Astrocyte of the cerebellum (primary cell): Measurements from ENCODE around the gene WIPF2.

Experiments used
- DNase-seq: peaks from one replicate; pipeline ENCODE4 v3.0.0-alpha.2; 2011; ENCODE audit warnings: low read depth
- H3K4me3 ChIP-seq: 2 replicates; pipeline ENCODE4 v1.5.1; 2011; ENCODE audit warnings: mild to moderate bottlenecking, low read depth, low read length, moderate library complexity
- in situ Hi-C: cut with HindIII; loops from 2 replicates; pipeline ENCODE4 v1.10.0; 2017; ENCODE audit warnings: low sequenced_read_pairs
- TF ChIP-seq, protein P1 (sequence below): IDR thresholded peaks from 2 replicates; pipeline ENCODE4 v1.5.1; 2012; ENCODE audit warnings: low read length, low read depth, moderate library complexity, mild to moderate bottlenecking; ENCODE audit errors: missing control alignments

Gene WIPF2

DNA sequence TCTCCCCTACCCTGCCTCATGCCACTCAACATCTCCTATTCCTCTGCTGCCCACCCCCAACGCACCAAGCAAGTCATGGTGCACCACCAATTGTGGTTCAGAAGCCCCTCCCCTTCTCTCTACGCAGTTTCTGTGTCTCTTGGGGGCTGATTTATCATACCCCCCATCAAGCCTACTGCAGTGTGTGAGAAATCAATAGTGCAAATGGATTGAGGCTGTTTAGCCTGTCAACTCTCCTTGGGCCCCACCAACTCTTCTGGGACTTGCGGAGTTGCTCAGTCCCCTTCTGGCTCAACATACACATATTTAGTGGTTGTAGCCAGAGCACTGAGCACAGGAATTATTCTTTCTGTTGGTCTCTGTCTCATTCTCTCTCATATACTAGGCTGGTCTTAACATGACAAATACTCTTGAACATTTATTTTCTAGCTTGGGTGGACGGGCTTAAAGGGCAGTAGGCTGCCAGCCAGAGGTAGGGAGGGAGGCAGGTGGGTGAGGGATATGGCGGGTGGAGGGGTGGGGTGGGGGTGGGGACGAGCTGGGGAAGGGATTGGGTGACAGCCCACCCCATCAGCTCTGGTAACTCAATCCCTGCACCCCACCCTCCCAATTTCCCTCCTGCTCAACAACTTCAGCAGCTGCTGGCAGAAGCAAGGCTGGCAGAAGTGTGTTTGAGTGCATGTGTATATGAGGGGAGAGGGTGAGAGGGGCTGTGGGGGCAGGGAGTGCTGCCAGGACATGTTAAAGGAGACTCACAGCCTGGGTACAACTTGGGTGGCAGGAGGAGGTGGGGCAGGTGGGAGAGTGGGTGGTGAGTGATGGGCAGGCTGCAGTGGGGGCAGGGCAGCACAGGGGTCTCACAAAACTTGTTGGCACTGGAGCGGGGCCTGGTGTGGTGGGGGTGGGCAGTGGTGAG is 94.8 kb downstream of the WIPF2 start:
- TF ChIP-seq, protein P1, sequence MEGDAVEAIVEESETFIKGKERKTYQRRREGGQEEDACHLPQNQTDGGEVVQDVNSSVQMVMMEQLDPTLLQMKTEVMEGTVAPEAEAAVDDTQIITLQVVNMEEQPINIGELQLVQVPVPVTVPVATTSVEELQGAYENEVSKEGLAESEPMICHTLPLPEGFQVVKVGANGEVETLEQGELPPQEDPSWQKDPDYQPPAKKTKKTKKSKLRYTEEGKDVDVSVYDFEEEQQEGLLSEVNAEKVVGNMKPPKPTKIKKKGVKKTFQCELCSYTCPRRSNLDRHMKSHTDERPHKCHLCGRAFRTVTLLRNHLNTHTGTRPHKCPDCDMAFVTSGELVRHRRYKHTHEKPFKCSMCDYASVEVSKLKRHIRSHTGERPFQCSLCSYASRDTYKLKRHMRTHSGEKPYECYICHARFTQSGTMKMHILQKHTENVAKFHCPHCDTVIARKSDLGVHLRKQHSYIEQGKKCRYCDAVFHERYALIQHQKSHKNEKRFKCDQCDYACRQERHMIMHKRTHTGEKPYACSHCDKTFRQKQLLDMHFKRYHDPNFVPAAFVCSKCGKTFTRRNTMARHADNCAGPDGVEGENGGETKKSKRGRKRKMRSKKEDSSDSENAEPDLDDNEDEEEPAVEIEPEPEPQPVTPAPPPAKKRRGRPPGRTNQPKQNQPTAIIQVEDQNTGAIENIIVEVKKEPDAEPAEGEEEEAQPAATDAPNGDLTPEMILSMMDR: no peak

DNA sequence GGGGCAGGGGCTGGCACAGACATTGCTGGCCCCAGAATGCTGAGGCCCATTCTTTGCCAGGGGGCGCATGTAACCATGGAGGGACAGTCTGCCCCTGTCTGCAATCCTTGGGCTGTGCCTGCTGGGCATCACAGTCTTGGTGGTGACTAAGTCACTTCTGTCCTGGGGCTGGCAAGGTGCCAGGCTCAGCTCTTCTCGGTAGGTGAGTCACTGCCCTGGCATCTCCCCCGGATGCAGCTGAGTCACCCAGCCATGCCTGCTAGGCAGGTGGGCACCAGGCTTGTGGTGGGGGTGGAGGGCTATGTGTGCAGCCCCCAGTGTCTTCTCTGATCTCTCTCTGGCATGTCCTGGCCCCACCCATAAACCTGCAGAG is 95.5 kb downstream of the WIPF2 start:
- TF ChIP-seq, protein P1: no peak
- no peak overlapping the region for H3K4me3 ChIP-seq
- in situ Hi-C loops: no loop called here
- DNase-seq: no peak

More for the DNA sequence above, 94.8 kb downstream of the WIPF2 start:
- no peak overlapping the region for H3K4me3 ChIP-seq
- no peak for DNase-seq
- in situ Hi-C loops: no loop called here

DNA sequence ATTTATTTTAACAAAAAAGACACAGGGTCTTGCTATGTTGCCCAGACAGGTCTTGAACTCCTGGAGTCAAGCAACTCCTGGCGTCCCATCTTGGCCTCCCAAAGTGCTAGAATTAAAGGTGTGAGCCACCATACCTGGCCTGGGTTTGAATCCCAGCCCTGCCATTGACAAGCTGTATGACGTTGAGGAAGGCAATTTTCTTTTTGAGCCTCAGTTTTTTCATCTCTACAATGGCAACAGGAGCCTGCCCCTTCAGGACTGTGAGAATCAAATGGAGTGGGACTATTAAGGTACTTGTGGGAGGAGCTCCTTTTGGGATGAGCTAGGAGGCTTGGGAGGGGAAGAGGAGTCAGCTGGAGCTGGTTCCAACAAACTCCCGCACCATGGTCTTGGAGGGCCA is 96.1 kb downstream of the WIPF2 start:
- no peak overlapping the region for H3K4me3 ChIP-seq
- DNase-seq: no peak
- in situ Hi-C loops: no loop called here
- TF ChIP-seq, protein P1: no peak

DNA sequence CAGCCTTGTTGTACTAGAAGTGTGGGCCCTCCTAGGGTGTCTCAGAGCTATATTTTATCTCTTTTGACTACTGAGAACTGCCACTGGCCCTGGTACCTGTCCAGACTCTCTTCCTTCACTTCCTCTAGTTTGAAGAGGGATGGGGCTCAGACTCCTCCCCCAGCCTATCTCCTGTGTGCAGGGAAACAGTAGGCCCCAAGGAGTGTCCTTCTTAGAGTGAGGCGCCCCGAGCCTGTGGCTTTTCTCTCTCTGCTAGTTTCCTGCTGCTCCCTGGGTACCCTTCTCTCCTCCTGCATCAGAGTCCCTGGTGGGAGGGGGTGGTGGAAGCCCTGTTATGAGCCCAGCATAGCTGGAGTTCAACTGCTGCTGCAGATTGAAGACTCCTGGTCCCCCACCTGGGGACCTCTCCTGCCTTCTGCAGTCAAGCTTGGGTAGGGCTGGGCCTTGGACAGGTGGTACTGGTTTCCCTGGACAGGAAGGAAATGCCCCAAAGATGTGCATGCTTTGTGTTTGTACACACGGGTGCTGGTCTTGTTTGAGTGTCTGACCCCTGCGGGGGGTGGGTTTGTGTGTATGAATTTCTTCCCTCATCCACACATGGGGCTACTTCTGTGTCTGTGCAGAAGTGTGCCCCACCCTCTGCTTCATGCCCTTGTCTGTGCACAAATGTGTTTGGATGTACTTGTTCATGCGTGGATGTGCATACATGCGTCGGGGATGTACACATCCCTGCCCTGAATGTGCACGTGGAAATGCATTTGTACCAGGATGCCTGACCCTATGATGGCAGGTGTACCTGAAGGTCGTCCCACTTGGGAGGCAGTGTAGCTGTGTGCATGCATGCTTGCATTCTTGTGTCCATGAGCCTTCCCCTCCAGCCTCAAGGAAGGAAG is 96.8 kb downstream of the WIPF2 start:
- in situ Hi-C loops: no loop called here
- DNase-seq: no peak
- TF ChIP-seq, protein P1: no peak
- H3K4me3 ChIP-seq: no peak overlapping the region

DNA sequence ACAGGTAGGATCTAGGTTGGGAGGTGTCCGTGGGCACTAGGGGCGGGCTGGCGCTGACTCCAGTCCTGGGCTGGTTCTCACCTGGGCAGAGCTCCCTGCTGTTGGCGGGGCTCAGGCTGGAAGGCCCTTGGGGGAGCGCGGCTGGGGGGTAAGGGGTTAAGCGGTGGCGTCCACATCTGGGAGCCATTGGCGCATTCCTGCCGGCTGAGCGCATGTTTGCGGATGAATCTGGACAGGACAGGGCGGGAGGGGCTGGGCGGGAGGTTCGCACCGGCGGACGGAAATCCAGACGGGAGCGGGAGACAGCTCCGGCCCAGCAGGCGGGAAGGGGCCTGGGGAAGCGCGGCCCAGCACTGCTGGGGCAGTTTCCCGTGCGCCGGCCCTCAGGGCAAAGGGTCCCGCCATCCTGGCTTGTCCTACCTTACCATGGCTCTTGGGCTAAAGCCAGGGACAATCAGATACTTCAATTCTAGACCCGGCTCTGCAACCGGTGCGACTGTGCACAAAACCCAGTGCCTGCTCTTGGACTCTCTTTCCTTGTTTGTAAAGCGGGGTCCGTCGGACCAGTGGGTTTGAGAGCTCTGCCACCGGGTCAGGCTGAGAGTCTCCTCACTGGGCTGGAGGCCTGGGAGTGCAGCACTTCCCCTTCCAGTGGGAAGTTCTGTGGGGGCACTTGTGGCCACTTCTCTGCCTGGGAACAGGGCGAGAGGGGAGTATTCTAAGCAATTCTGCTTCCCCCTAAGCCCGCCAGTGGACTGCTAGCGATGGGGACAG is 97.7 kb downstream of the WIPF2 start:
- in situ Hi-C loops: no loop called here
- no peak for DNase-seq
- TF ChIP-seq, protein P1: no peak
- no peak overlapping the region for H3K4me3 ChIP-seq

DNA sequence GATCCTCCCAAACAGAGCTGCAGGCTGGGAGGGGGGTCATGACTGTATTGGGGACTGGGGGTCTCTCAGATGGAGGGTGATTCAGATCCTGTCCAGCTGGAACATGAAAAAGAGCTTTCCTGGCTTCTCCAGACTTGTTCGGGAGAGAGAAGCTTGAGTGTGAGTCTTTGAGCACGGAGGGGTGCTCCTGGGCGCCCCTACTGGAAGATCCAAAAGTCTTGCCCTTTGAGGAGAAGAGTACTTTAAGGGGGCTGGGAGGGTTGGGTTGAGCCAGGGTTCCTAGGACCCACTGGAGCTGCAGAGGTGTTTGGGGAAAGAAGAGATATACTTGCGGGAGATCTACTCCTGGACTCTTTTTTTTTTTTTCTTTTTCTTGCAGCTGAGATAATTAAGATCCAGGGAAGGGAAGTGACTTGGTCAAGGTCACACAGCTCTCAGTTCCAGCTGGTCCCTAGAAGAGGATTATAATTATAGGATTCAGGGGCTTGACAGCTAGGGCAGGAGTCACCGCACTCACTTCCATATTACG is 98.3 kb downstream of the WIPF2 start:
- TF ChIP-seq, protein P1: peak; percentile 79
- peak overlapping the region; percentile 99 for H3K4me3 ChIP-seq
- in situ Hi-C loops: no loop called here
- no peak for DNase-seq
